GM19043 (cell line): ENCODE results near the gene CERS4.
"Not testable (repeated sequence)": the region's sequence is repeated elsewhere in the genome, so short reads cannot be mapped to it uniquely, and the experiment has no call there.

ENCODE experiments used
- ATAC-seq: cut with Tn5 transposase; IDR thresholded peaks from one replicate; pipeline ENCODE4 v1.9.1; 2021; ENCODE audit warnings: low read depth; ENCODE audit not compliant: unreplicated experiment

The CERS4 gene

GRCh38 chr19:8240274-8241229 is 31.4 kb downstream of the CERS4 start:
- no peak for ATAC-seq

DNA sequence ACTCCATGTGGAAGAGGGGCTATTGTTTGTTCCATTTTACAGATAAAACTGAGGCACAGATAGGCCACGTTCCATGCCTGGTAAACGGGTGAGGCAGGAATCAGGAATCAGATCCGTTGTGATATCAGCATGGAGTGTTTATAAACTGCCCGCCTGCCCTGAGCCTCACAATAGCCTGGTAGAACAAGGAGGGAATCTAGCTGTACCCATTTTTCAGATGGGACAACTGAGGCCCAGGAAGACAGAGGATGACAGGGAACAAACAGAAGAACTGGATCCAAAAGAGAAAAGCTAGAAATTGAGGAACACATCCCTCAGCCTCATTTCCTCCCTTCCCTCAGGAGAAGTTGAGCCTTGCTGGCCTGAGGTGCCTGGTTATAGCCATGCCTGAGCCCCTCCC is 32.5 kb downstream of the CERS4 start:
- ATAC-seq, result no peak

- ATAC-seq, result no peak
These were observed 33.1 kb downstream of the CERS4 start for GRCh38 chr19:8242211-8242821.

GRCh38 chr19:8243146-8243545 is 34.0 kb downstream of the CERS4 start:
- no peak for ATAC-seq

- no peak for ATAC-seq
These were observed 35.3 kb downstream of the CERS4 start for GRCh38 chr19:8244442-8244841.

- ATAC-seq, result no peak
These were observed 37.0 kb downstream of the CERS4 start for GRCh38 chr19:8245869-8246835.

DNA sequence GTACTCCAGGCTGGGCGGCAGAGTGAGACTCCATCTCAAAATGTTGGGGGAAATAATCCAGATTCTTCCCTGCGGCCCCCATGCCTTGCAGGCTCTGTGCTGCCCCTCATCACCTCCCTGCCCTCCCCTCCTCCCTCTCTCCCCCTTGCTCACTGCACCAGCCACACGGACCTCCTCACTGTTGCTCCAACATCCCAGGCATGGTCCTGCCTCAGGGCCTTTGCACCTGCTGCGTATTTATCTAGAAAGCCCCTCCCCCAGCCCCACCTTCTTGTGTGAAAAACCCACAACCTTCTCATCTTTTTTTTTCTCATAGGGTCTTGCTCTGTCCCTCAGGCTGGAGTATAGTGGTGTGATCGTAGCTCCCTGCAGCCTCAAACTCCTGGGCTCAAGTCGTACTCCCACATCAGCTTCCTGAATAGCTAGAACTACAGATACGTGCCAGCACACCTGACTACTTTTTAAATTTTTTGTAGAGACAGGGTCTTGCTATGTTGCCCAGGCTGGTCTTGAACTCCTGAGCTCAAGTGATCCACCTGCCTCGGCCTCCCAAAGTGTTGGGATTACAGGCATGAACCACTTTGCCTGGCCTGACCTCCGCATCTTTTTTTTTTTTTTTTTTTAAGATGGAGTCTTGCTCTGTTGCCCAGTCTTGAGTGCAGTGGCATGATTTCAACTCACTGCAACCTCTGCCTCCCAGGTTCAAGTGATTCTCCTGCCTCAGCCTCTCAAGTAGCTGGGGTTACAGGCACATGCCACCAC is 38.1 kb downstream of the CERS4 start:
- ATAC-seq, result not testable (repeated sequence)

DNA sequence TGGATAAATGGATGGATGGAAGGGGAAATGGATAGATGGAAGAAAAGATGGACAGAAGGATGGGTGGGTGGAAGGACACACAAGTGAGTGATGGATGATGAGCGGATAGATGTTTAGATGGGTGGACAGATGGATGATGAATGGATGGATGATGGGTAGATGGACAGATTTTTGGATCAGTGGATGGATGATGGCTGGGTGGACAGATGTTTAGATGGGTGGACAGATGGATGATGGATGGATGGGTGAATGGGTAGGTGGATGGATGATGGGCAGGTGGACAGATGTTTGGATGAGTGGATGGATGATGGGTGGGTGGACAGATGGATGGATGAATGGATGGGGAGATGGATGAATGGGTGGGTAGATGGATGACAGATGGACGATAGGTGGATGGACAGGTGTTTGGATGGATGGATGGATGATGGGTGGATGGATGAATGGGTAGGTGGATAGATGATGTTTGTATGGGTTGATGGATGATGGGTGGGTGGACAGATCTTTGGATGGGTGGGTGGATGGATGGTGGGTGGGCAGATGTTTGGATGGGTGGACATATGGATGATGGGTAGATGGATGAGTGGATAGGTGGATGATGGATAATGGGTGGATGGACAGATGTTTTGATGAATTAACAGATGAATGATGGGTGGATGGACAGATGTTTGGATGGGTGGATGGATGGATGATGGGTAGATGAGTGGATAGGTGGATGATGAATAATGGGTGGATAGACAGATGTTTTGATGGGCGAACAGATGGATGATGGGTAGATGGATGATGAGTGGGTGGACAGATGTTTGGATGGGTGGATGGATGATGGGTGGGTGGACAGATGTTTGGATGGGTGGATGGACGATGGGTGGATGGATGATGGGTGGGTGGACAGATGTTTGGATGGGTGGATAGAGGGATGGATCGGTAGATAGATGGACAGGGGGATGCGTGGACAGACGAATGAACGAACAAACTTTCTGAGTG is 39.5 kb downstream of the CERS4 start:
- ATAC-seq, result no peak

GRCh38 chr19:8250596-8250995 is 41.4 kb downstream of the CERS4 start:
- no peak for ATAC-seq

DNA sequence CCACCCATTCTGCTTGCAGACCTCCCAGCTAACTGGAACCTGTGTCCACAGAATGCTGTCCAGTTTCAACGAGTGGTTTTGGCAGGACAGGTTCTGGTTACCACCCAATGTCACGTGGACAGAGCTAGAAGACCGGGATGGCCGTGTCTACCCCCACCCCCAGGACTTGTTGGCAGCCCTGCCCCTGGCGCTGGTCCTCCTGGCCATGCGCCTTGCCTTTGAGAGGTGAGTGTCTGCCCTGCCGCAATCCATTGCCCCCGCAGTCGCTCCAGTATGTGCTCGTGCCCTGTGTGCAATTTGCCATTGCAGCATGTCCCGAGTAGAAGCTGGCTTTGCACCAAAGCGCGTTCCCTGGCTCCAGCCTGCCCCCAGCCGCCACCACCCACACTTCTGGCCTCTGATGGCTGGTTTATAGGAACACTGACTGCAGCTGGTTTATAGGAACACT is 41.9 kb downstream of the CERS4 start:
- no peak for ATAC-seq

GRCh38 chr19:8252922-8253589 is 43.9 kb downstream of the CERS4 start:
- ATAC-seq, result no peak

DNA sequence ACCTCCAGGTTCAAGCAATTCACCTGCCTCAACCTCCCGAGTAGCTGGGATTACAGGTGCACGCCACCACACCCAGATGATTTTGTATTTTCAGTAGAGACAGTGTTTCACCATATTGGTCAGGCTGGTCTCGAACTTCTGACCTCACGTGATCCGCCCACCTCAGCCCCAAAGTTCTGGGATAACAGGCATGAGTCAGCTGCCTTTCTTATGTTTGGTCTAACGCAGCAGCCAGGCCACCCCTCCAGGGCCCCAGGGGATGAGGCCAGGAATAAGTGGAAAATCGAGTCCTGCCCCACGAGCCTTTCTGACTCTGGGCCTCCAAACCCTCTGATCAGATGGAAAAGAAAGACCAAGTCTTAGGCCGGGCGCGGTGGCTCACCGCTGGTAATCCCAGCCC is 44.5 kb downstream of the CERS4 start:
- ATAC-seq, result no peak

DNA sequence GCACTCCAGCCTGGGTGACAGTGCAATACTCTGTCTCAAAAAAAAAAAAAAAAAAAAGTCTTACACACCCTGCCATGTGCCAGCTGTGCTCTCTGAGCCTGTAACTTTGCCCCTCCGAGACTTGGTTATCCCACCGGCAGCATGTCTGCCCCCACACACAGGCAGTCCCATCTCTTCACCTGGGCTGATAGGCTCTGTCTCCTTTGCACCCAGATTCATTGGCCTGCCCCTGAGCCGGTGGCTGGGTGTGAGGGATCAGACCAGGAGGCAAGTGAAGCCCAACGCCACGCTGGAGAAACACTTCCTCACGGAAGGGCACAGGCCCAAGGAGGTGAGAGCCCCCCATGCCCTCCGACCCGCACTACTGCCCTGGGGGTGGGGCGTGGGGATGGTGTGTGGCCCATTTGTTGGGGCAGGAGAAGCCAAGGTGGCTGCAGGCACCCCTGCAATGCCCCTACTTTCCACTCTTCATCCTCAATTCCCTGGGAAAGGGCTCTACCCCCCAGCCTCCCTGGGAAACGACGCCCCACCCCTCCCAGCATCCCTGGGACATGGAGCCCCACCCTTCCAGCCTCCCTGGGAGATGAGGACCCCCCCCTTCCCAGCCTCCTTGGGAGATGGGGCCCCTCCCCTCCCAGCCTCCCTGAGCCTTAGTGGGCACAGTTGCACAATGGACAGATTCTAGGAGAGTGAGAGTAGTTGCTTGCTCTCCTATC is 45.3 kb downstream of the CERS4 start:
- no peak for ATAC-seq

DNA sequence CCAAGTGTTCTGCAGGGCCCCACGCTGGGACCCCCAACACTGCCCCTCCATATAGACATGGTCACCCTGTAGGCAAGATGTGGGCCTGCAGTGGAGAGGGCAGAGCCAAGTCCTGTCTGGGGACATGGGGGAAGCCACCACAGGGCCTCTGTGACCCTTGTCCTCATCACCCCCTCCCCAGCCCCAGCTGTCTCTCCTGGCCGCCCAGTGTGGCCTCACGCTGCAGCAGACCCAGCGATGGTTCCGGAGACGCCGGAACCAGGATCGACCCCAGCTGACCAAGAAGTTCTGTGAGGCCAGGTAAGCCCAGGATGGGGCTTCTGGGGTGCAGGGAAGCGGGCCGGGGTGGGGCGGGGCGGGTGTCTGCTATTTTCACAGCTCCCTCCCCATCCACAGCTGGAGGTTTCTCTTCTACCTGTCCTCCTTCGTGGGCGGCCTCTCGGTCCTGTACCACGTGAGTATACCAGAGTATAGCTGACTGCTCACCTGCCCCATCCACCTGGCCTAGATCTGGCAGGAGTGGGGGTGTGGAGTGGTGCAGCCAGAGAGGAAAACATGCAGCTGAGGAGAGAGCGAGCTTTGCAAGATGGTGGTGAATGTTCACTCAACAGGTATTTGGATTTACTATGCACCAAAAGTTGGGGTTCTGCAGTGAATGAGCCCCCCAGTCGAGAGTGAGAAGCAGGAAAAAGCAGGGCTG is 46.4 kb downstream of the CERS4 start:
- ATAC-seq, result no peak

DNA sequence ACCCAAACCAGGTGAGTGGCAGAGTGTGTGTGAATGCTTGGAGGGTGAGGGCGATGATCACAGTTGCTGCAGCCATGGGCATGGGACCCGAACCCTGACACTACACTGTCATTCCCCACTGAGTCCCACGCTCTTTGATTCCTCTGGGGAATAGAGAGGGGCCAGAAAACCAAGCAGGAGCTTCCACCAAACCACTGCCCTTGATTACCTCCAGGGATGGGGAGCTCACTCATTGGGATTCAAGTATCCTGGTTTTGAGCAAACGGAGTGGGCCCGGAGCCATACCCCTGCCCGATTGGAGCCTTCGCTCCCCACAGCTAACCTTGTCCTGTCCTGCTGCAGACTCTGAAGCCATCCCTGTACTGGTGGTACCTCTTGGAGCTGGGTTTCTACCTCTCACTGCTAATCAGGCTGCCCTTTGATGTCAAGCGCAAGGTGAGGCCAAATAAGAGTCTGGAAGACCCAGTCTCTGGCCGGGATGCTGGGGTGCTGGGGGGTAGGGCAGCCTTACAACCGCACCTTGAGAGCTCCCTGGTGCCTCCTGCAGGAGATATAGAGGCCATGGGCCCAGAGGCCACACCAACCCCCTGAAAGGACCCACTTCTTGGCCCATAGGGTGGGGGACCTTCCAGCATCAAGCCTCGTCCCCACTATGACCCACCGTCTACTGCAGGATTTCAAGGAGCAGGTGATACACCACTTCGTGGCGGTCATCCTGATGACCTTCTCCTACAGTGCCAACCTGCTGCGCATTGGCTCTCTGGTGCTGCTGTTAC is 47.3 kb downstream of the CERS4 start:
- ATAC-seq, result no peak

- no peak for ATAC-seq
These were observed 47.9 kb downstream of the CERS4 start for GRCh38 chr19:8257052-8257443.
